ENCODE data around the gene PTPRH. TPM values are rescaled to one million over a fixed set of nuclear protein-coding genes. Genes with fewer than 3 reads are reported as not detected.

PTPRH gene
- total and polyA plus RNA-seq, 9 of the 15 experiments (the other 6 are each of a cell fraction or from before 2014, with no cell fraction given) = 0.87 to 34.3 (median 22.7) TPM

DNA sequence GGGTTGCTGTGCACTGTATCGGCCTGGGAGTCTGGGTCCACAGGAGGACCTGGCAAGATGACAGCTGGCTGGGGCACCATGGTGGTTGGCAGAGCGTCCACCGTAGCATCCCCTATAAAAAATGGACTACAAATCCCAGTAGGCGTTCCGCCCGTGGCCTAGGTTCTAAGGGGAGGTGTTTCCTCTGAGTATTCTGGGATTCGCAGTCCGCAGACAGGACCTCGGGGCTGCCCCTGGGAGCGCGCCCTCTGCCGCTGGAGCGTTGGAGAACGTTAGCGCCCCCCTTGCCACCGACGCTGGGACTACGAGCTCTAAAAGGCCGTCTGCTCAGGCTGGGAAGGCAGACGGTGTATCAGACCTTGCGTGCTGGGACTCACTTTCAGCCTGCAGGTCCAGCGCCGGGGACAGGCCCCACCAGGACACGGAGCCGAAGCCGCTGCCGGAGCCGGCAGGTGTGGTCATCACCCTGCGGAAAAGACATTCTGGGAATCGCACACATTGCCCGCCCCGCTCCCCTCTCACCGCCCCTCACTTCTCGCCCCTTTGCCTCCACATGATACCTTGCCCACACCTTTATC lies 43.3 kb downstream of the PTPRH start (continued):
- TF ChIP-seq, protein P1, sequence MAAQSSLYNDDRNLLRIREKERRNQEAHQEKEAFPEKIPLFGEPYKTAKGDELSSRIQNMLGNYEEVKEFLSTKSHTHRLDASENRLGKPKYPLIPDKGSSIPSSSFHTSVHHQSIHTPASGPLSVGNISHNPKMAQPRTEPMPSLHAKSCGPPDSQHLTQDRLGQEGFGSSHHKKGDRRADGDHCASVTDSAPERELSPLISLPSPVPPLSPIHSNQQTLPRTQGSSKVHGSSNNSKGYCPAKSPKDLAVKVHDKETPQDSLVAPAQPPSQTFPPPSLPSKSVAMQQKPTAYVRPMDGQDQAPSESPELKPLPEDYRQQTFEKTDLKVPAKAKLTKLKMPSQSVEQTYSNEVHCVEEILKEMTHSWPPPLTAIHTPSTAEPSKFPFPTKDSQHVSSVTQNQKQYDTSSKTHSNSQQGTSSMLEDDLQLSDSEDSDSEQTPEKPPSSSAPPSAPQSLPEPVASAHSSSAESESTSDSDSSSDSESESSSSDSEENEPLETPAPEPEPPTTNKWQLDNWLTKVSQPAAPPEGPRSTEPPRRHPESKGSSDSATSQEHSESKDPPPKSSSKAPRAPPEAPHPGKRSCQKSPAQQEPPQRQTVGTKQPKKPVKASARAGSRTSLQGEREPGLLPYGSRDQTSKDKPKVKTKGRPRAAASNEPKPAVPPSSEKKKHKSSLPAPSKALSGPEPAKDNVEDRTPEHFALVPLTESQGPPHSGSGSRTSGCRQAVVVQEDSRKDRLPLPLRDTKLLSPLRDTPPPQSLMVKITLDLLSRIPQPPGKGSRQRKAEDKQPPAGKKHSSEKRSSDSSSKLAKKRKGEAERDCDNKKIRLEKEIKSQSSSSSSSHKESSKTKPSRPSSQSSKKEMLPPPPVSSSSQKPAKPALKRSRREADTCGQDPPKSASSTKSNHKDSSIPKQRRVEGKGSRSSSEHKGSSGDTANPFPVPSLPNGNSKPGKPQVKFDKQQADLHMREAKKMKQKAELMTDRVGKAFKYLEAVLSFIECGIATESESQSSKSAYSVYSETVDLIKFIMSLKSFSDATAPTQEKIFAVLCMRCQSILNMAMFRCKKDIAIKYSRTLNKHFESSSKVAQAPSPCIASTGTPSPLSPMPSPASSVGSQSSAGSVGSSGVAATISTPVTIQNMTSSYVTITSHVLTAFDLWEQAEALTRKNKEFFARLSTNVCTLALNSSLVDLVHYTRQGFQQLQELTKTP (IDR thresholded peaks at IDR 0.05; ENCODE audit: low read depth in 1 of 2, partially characterized antibody in 2 of 2) = peak in 1 of 2 experiments; percentile 98
- TF ChIP-seq, protein P2, sequence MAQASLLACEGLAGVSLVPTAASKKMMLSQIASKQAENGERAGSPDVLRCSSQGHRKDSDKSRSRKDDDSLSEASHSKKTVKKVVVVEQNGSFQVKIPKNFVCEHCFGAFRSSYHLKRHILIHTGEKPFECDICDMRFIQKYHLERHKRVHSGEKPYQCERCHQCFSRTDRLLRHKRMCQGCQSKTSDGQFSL (CRISPR knock-in tag; IDR thresholded peaks at IDR 0.05) = peak; percentile 80
- TF ChIP-seq, protein P2 (tag; IDR thresholded peaks at IDR 0.05) = no peak
- TF ChIP-seq HNRNPL (IDR thresholded peaks at IDR 0.05; ENCODE audit: low read depth, low read length) = 0 out of 2 replicates have a peak, but pooled peaks have one; percentile 30
- TF ChIP-seq ZNF197 (CRISPR knock-in tag; IDR thresholded peaks at IDR 0.05; ENCODE audit: low read depth) = peak; percentile 45; the same call in 1 of the 2 replicates
- peak; percentile 93 for TF ChIP-seq ZNF766 (CRISPR knock-in tag; conservative IDR thresholded peaks at IDR 0.05)
- TF ChIP-seq ZKSCAN3 (CRISPR knock-in tag; IDR thresholded peaks at IDR 0.05) = no peak
- peak; percentile 43 for TF ChIP-seq FIP1L1 (IDR thresholded peaks at IDR 0.05; ENCODE audit: low read depth, low read length, poor library complexity, severe bottlenecking)
- no peak for TF ChIP-seq PPARD (CRISPR knock-in tag; IDR thresholded peaks at IDR 0.05)
- no peak for TF ChIP-seq ZNF311 (CRISPR knock-in tag; IDR thresholded peaks at IDR 0.05)
- TF ChIP-seq, protein P3, sequence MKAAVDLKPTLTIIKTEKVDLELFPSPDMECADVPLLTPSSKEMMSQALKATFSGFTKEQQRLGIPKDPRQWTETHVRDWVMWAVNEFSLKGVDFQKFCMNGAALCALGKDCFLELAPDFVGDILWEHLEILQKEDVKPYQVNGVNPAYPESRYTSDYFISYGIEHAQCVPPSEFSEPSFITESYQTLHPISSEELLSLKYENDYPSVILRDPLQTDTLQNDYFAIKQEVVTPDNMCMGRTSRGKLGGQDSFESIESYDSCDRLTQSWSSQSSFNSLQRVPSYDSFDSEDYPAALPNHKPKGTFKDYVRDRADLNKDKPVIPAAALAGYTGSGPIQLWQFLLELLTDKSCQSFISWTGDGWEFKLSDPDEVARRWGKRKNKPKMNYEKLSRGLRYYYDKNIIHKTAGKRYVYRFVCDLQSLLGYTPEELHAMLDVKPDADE (conservative IDR thresholded peaks at IDR 0.05; ENCODE audit: control insufficient read depth, low read depth, low read length) = peak; percentile 89
- peak; percentile 61; the same call in 1 of the 2 replicates for TF ChIP-seq SMAD4 (CRISPR knock-in tag; conservative IDR thresholded peaks at IDR 0.05)
- TF ChIP-seq RBM22 (IDR thresholded peaks at IDR 0.05; ENCODE audit: low read depth, low read length, poor library complexity, severe bottlenecking) = no peak
- TF ChIP-seq BRD9 (IDR thresholded peaks at IDR 0.05; ENCODE audit: low read depth, partially characterized antibody) = no peak
- no peak for TF ChIP-seq ZEB2 (IDR thresholded peaks at IDR 0.05)
- TF ChIP-seq, protein P4, sequence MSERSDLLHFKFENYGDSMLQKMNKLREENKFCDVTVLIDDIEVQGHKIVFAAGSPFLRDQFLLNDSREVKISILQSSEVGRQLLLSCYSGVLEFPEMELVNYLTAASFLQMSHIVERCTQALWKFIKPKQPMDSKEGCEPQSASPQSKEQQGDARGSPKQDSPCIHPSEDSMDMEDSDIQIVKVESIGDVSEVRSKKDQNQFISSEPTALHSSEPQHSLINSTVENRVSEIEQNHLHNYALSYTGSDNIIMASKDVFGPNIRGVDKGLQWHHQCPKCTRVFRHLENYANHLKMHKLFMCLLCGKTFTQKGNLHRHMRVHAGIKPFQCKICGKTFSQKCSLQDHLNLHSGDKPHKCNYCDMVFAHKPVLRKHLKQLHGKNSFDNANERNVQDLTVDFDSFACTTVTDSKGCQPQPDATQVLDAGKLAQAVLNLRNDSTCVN (CRISPR knock-in tag; IDR thresholded peaks at IDR 0.05) = 0 out of 2 replicates have a peak, but pooled peaks have one; percentile 10
- TF ChIP-seq BMI1 (IDR thresholded peaks at IDR 0.05; ENCODE audit: low read length) = no peak

Data from K562 (cell line).